OCI-LY1 (cell line): ENCODE measurements around the gene NLRP6.

ENCODE experiments used
- EZH2 ChIP-seq: fragments of 200-600 bp; sonication (generic), shearing (Covaris generic); IDR thresholded peaks from 2 replicates; pipeline ENCODE4 v1.8.0; 2017; ENCODE audit warnings: borderline replicate concordance, mixed run types, mild to moderate bottlenecking, antibody characterized with exemption, low read length, moderate library complexity, mixed read lengths
- TF ChIP-seq, protein P1 (sequence below): fragments of 200-600 bp; sonication (generic), shearing (Covaris generic); IDR thresholded peaks from 2 replicates; pipeline ENCODE4 v1.5.1; 2017; ENCODE audit warnings: mild to moderate bottlenecking, antibody characterized with exemption, low read length, moderate library complexity, mixed read lengths

- TF ChIP-seq, protein P1, sequence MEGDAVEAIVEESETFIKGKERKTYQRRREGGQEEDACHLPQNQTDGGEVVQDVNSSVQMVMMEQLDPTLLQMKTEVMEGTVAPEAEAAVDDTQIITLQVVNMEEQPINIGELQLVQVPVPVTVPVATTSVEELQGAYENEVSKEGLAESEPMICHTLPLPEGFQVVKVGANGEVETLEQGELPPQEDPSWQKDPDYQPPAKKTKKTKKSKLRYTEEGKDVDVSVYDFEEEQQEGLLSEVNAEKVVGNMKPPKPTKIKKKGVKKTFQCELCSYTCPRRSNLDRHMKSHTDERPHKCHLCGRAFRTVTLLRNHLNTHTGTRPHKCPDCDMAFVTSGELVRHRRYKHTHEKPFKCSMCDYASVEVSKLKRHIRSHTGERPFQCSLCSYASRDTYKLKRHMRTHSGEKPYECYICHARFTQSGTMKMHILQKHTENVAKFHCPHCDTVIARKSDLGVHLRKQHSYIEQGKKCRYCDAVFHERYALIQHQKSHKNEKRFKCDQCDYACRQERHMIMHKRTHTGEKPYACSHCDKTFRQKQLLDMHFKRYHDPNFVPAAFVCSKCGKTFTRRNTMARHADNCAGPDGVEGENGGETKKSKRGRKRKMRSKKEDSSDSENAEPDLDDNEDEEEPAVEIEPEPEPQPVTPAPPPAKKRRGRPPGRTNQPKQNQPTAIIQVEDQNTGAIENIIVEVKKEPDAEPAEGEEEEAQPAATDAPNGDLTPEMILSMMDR: no peak
- TF ChIP-seq EZH2: no peak
Observed at GRCh38 chr11:305844-306211, 27.6 kb downstream of the NLRP6 start.
